Lower leg skin (tissue), 3 donors: ENCODE measurements around the gene STUB1.

ENCODE experiments used
- CTCF ChIP-seq, 3 donors: fragments of 450-650 bp; IDR thresholded peaks; one replicate each; pipeline ENCODE4 v1.5.1; 2016; ENCODE audit warnings: antibody characterized with exemption in 3 of 3, mild to moderate bottlenecking in 3 of 3, moderate library complexity in 2 of 3
- POLR2A ChIP-seq, 2 donors: fragments of 450-650 bp; IDR thresholded peaks; one replicate each; pipeline ENCODE4 v1.6.1; 2016 to 2017; ENCODE audit warnings: antibody characterized with exemption in 2 of 2, mild to moderate bottlenecking in 1 of 2, moderate library complexity in 1 of 2

- TF ChIP-seq CTCF (IDR thresholded peaks at IDR 0.05) (no peak), POLR2A (IDR thresholded peaks at IDR 0.05) (no peak)
These were observed 42.9 kb upstream of the STUB1 start for GRCh38 chr16:637081-638018.
